ENCODE data around the gene CLDN14.

CLDN14 gene

DNA sequence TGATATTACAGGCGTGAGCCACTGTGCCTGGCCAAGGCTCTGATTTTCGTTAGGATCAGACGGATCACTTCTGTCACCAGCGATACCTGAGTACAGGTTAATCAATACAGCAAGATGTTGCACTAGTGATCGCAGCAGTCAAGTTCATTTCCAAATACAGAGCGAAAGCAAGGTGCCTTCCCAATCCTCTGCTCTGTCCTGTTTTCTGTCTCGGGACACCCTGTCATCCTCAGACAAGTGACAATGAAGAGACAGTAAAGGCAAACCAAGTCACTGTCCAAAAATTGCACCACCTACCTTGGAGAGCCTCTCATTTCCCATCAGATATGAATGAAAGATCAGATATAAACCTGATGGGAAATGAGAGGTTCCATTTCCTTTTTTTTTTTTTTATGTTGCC lies 5.6 kb upstream of the CLDN14 start:
- Histone ChIP-seq H3K9me2 (replicated peaks; ENCODE audit: insufficient read depth, low read length) (no peaks in the 10 kb centered on the region), H3K27ac (ENCODE audit: low read length) (no peak overlapping the region)

DNA sequence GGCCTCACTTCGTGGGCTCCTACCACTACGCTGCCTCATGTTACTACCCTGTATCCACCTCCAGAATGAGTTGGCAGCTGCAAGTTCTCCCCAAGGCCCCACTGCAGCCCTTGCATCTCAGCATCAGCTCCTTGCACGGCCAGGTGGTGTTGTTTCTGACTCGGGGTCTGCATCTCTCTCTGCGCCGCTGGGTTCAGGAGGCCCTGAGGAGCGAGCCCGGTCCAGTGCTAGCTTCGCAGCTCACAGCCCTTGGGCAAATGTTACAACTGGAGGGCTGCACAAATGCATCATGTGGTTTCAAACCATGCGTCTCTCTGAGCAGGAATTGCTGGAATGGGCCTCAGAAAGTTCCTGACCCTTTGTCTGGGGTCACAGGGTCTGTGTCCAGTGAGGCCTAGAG lies 3.2 kb upstream of the CLDN14 start:
- no peak overlapping the region for H3K4me2 ChIP-seq (ENCODE audit: low read depth, low read length)
- H3K79me2 ChIP-seq (ENCODE audit: low read length), result no peaks in the 10 kb centered on the region
- no peaks in the 10 kb centered on the region for H3K9me3 ChIP-seq (replicated peaks; ENCODE audit: insufficient read depth, low read length)
- DNase-seq, result no peak
- H3K27me3 ChIP-seq (replicated peaks; ENCODE audit: insufficient read depth, low read length), result no peaks in the 10 kb centered on the region
- H3K9ac ChIP-seq (ENCODE audit: low read length), result no peak overlapping the region
- no peaks in the 10 kb centered on the region for H3K36me3 ChIP-seq (replicated peaks; ENCODE audit: insufficient read depth, low read length)
- no peak overlapping the region for H3K27ac ChIP-seq (ENCODE audit: low read length)
- no peak overlapping the region for H2AFZ ChIP-seq (ENCODE audit: low read length)
- no peaks in the 10 kb centered on the region for H3K9me2 ChIP-seq (replicated peaks; ENCODE audit: insufficient read depth, low read length)
- H3F3A ChIP-seq (ENCODE audit: insufficient read depth, low read length), result no peaks in the 10 kb centered on the region
- TF ChIP-seq EZH2 (optimal IDR thresholded peaks at IDR 0.05; ENCODE audit: low read depth, low read length) (no peak), EZH2phosphoT487 (IDR thresholded peaks at IDR 0.05; ENCODE audit: low read length) (no peak)
- TF ChIP-seq, protein P1, sequence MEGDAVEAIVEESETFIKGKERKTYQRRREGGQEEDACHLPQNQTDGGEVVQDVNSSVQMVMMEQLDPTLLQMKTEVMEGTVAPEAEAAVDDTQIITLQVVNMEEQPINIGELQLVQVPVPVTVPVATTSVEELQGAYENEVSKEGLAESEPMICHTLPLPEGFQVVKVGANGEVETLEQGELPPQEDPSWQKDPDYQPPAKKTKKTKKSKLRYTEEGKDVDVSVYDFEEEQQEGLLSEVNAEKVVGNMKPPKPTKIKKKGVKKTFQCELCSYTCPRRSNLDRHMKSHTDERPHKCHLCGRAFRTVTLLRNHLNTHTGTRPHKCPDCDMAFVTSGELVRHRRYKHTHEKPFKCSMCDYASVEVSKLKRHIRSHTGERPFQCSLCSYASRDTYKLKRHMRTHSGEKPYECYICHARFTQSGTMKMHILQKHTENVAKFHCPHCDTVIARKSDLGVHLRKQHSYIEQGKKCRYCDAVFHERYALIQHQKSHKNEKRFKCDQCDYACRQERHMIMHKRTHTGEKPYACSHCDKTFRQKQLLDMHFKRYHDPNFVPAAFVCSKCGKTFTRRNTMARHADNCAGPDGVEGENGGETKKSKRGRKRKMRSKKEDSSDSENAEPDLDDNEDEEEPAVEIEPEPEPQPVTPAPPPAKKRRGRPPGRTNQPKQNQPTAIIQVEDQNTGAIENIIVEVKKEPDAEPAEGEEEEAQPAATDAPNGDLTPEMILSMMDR (IDR thresholded peaks at IDR 0.05; ENCODE audit: low read length), result no peak
- no peaks in the 10 kb centered on the region for H3K4me1 ChIP-seq (ENCODE audit: low read length)
- H4K20me1 ChIP-seq (ENCODE audit: insufficient read depth, low read length), result no peaks in the 10 kb centered on the region
- H3K4me3 ChIP-seq (ENCODE audit: low read length), result no peak overlapping the region

More for the DNA sequence above, 5.6 kb upstream of the CLDN14 start:
- TF ChIP-seq, protein P1 (IDR thresholded peaks at IDR 0.05; ENCODE audit: low read length), result no peak
- no peak for TF ChIP-seq EZH2phosphoT487 (IDR thresholded peaks at IDR 0.05; ENCODE audit: low read length)
- TF ChIP-seq EZH2 (optimal IDR thresholded peaks at IDR 0.05; ENCODE audit: low read depth, low read length), result no peak
- DNase-seq, result no peak
- Histone ChIP-seq H3K4me2 (ENCODE audit: low read depth, low read length) (no peak overlapping the region), H3K79me2 (ENCODE audit: low read length) (no peaks in the 10 kb centered on the region), H3K9me3 (replicated peaks; ENCODE audit: insufficient read depth, low read length) (no peaks in the 10 kb centered on the region), H3K9ac (ENCODE audit: low read length) (no peak overlapping the region), H3K4me3 (ENCODE audit: low read length) (no peak overlapping the region), H3K4me1 (ENCODE audit: low read length) (no peaks in the 10 kb centered on the region), H3K36me3 (replicated peaks; ENCODE audit: insufficient read depth, low read length) (no peaks in the 10 kb centered on the region), H3F3A (ENCODE audit: insufficient read depth, low read length) (no peaks in the 10 kb centered on the region), H3K27me3 (replicated peaks; ENCODE audit: insufficient read depth, low read length) (no peaks in the 10 kb centered on the region), H4K20me1 (ENCODE audit: insufficient read depth, low read length) (no peaks in the 10 kb centered on the region), H2AFZ (ENCODE audit: low read length) (no peak overlapping the region)

DNA sequence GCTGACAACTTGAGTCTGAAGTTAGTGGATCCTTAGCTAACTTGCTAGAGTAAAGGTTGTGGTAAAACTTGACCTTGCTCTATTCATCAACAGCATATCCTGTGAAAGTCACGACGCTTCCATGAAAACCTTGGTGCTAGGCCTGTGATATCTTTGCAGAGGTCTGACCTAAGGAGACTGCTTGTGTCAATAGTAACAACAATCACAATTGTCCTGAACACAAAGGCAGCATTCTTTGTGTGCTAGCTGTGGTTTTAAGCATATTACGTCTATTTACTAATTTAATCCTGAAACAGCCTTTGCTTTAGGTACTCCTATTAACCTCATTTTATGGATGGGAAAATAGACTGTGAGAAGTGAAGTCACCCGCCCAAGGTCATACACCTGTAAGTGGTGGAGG lies 2.8 kb upstream of the CLDN14 start:
- Histone ChIP-seq H3K4me2 (ENCODE audit: low read depth, low read length) (no peak overlapping the region), H3F3A (ENCODE audit: insufficient read depth, low read length) (no peaks in the 10 kb centered on the region), H4K20me1 (ENCODE audit: insufficient read depth, low read length) (no peaks in the 10 kb centered on the region), H2AFZ (ENCODE audit: low read length) (no peak overlapping the region), H3K9me3 (replicated peaks; ENCODE audit: insufficient read depth, low read length) (no peaks in the 10 kb centered on the region), H3K4me1 (ENCODE audit: low read length) (no peaks in the 10 kb centered on the region), H3K79me2 (ENCODE audit: low read length) (no peaks in the 10 kb centered on the region), H3K36me3 (replicated peaks; ENCODE audit: insufficient read depth, low read length) (no peaks in the 10 kb centered on the region), H3K27ac (ENCODE audit: low read length) (no peak overlapping the region), H3K9me2 (replicated peaks; ENCODE audit: insufficient read depth, low read length) (no peaks in the 10 kb centered on the region), H3K27me3 (replicated peaks; ENCODE audit: insufficient read depth, low read length) (no peaks in the 10 kb centered on the region), H3K4me3 (ENCODE audit: low read length) (no peak overlapping the region), H3K9ac (ENCODE audit: low read length) (no peak overlapping the region)
- DNase-seq, result no peak
- TF ChIP-seq EZH2 (optimal IDR thresholded peaks at IDR 0.05; ENCODE audit: low read depth, low read length) (no peak), EZH2phosphoT487 (IDR thresholded peaks at IDR 0.05; ENCODE audit: low read length) (no peak)
- TF ChIP-seq, protein P1 (IDR thresholded peaks at IDR 0.05; ENCODE audit: low read length), result no peak
